Naive thymus-derived CD4-positive, alpha-beta T cell (primary cell): Measurements from ENCODE around the gene ANKRD62. TPM values are rescaled to one million over a fixed set of nuclear protein-coding genes. Genes with fewer than 3 reads are reported as not detected.

Experiments used
- ATAC-seq: fragments of 150-1000 bp; cut with Tn5 transposase; 2 replicates; pipeline ENCODE4 v1.10.0; 2021; ENCODE audit warnings: mild to moderate bottlenecking, moderate library complexity
- CTCF ChIA-PET: fragments of 350-600 bp; sonication (Branson Sonifier 250); formaldehyde crosslinking; loops from one replicate; lab custom pipeline; 2021; ENCODE audit warnings: antibody characterized with exemption; lab: Charles Lee
- POLR2A ChIA-PET: fragments of 350-600 bp; sonication (Branson Sonifier 250); formaldehyde crosslinking; loops from one replicate; lab custom pipeline; 2021; ENCODE audit warnings: antibody characterized with exemption, inconsistent platforms; lab: Charles Lee
- DNase-seq, 9 donors: peaks; one replicate each; pipeline versions ENCODE4 v3.0.0 to v3.0.0-alpha.2; 2020 to 2022; ENCODE audit warnings: mixed read lengths in 1 of 9
- H3K27ac ChIP-seq: one replicate; pipeline ENCODE4 v1.7.0; 2013; ENCODE audit warnings: mild to moderate bottlenecking, low read depth, low read length, moderate library complexity
- H3K27me3 ChIP-seq, 2 donors: one replicate each; pipeline ENCODE4 v1.7.0; 2013; ENCODE audit warnings: low read length in 2 of 2, mild to moderate bottlenecking in 2 of 2, moderate library complexity in 2 of 2; ENCODE audit not compliant: control insufficient read depth in 2 of 2, insufficient read depth in 2 of 2
- H3K36me3 ChIP-seq, 3 experiments: 1 replicate in 2 of 3; 2 replicates in 1 of 3; pipeline ENCODE4 v1.7.0; 2013; ENCODE audit warnings: low read length in 3 of 3, mild to moderate bottlenecking in 3 of 3, moderate library complexity in 1 of 3; ENCODE audit not compliant: insufficient read depth in 3 of 3, control insufficient read depth in 2 of 3
- H3K4me1 ChIP-seq, 2 donors: one replicate each; pipeline ENCODE4 v1.7.0; 2013; ENCODE audit warnings: low read length in 2 of 2, mild to moderate bottlenecking in 2 of 2, moderate library complexity in 1 of 2; ENCODE audit not compliant: control insufficient read depth in 2 of 2, insufficient read depth in 2 of 2
- H3K4me3 ChIP-seq: 2 replicates; pipeline ENCODE4 v1.7.0; 2013; ENCODE audit warnings: mild to moderate bottlenecking, low read length
- H3K9me3 ChIP-seq, 3 experiments: 1 replicate in 2 of 3; 2 replicates in 1 of 3; pipeline ENCODE4 v1.7.0; 2013; ENCODE audit warnings: low read length in 3 of 3; ENCODE audit not compliant: control insufficient read depth in 2 of 3
- H3K27ac Mint-ChIP-seq, 9 donors: one replicate each; pipeline ENCODE4 v1.8.0; 2020 to 2022; ENCODE audit warnings: mixed read lengths in 9 of 9, mild to moderate bottlenecking in 8 of 9, moderate library complexity in 5 of 9, inconsistent platforms in 2 of 9
- H3K27me3 Mint-ChIP-seq, 5 donors: one replicate each; pipeline ENCODE4 v1.8.0; 2021 to 2022; ENCODE audit warnings: mixed read lengths in 5 of 5, mild to moderate bottlenecking in 1 of 5
- H3K36me3 Mint-ChIP-seq, 5 donors: one replicate each; pipeline ENCODE4 v1.8.0; 2020 to 2022; ENCODE audit warnings: mixed read lengths in 5 of 5, mild to moderate bottlenecking in 3 of 5, inconsistent platforms in 1 of 5
- H3K4me1 Mint-ChIP-seq, 7 donors: one replicate each; pipeline ENCODE4 v1.8.0; 2020 to 2022; ENCODE audit warnings: mixed read lengths in 7 of 7, mild to moderate bottlenecking in 3 of 7, inconsistent platforms in 1 of 7
- H3K4me3 Mint-ChIP-seq, 10 donors: one replicate each; pipeline ENCODE4 v1.8.0; 2020 to 2022; ENCODE audit warnings: mild to moderate bottlenecking in 10 of 10, mixed read lengths in 10 of 10, moderate library complexity in 6 of 10, inconsistent platforms in 2 of 10
- H3K9me3 Mint-ChIP-seq, 11 donors: one replicate each; pipeline ENCODE4 v1.8.0; 2020 to 2022; ENCODE audit warnings: mixed read lengths in 11 of 11, mild to moderate bottlenecking in 4 of 11, inconsistent platforms in 1 of 11, moderate library complexity in 1 of 11
- intact Hi-C, 2 donors: fragments of 100-400 bp; cut with micrococcal nuclease; formaldehyde crosslinking; loops; one replicate each; pipeline ENCODE4 v1.15.1; 2023
- polyA plus RNA-seq, 2 donors: library from polyadenylated mRNA; unstranded; fragments of 300-500 nt; fragmentation: Illumina TruSeq; gene quantifications; one replicate each; pipeline ENCODE4 v1.2.3, GENCODE V29; 2021
- total RNA-seq, 6 experiments: library from RNA in 5 of 6; stranded (reverse) in 5 of 6; gene quantifications; 1 replicate in 5 of 6; 2 replicates in 1 of 6; pipeline ENCODE4 v1.2.3 and lab custom pipeline; 2021 to 2026

ANKRD62 gene
- total and polyA plus RNA-seq, 7 experiments from 2014 or later, result not detected

- H3K36me3 Mint-ChIP-seq, result no peaks in the 10 kb centered on the region
- POLR2A ChIA-PET, result interaction anchor here (0.5 kb wide), 1 partner anchor 230 kb away, joined by 4 read pairs; no protein-coding TSS in a partner anchor
- H3K4me3 ChIP-seq, result no peak overlapping the region
Measured at GRCh38 chr18:12049978-12050811, 43.4 kb upstream of the ANKRD62 start.

DNA sequence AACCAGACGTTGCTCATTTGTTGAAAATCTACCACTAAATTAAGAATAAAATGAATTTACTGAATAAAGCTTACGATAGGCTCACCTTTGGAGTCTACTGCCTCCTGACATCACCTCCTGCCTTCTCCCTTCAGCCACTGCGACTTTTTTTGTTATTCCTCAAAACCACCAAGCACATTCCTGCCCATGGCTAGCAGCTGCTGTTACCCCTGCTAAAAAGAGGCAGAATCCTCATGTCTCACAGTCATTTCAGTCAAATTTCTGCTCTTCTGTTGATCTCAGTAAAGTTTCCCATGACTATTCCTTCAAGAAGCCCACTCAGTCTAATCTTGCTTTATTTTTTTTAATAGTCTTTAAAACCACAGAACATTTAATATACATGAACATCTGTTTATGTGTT lies 40.8 kb upstream of the ANKRD62 start:
- ChIA-PET POLR2A (no interaction called here), CTCF (no interaction called here)
- Mint-ChIP-seq H3K4me3 (no peak overlapping the region), H3K9me3 (no peaks in the 10 kb centered on the region), H3K4me1 (peaks cover 0 to 11% (median 0%) of the 10 kb centered on the region in 7 donors), H3K36me3 (no peaks in the 10 kb centered on the region), H3K27ac (no peak overlapping the region), H3K27me3 (peaks cover 0 to 27% (median 4%) of the 10 kb centered on the region in 5 donors)
- H3K9me3 ChIP-seq, result no peaks in the 10 kb centered on the region
- DNase-seq (no peak), ATAC-seq (no peak)
- no peaks in the 10 kb centered on the region for H3K36me3 ChIP-seq
- no peaks in the 10 kb centered on the region for H3K27me3 ChIP-seq
- H3K27ac ChIP-seq, result no peak overlapping the region
- no peak overlapping the region for H3K4me3 ChIP-seq
- intact Hi-C loops, result no loop called here
- no peaks in the 10 kb centered on the region for H3K4me1 ChIP-seq

More at GRCh38 chr18:12049978-12050811, 43.4 kb upstream of the ANKRD62 start:
- no peaks in the 10 kb centered on the region for H3K9me3 Mint-ChIP-seq
- intact Hi-C loops, result no loop called here
- no peak overlapping the region for H3K4me3 Mint-ChIP-seq
- no peak overlapping the region for H3K27ac Mint-ChIP-seq
- H3K4me1 ChIP-seq, result no peaks in the 10 kb centered on the region
- H3K36me3 ChIP-seq, result no peaks in the 10 kb centered on the region
- H3K9me3 ChIP-seq, result no peaks in the 10 kb centered on the region
- CTCF ChIA-PET, result interaction anchor here (1.1 kb wide), 1 partner anchor 12 kb away, joined by 4 read pairs; no protein-coding TSS in a partner anchor
- no peaks in the 10 kb centered on the region for H3K27me3 ChIP-seq
- H3K4me1 Mint-ChIP-seq, result peaks cover 0 to 11% (median 0%) of the 10 kb centered on the region in 7 donors
- H3K27me3 Mint-ChIP-seq, result peaks cover 0 to 27% (median 4%) of the 10 kb centered on the region in 5 donors
- ATAC-seq (peak; percentile 47), DNase-seq (no peak)
- H3K27ac ChIP-seq, result no peak overlapping the region

GRCh38 chr18:12053289-12053688 lies 40.4 kb upstream of the ANKRD62 start:
- POLR2A ChIA-PET, result no interaction called here
- peaks cover 0 to 27% (median 4%) of the 10 kb centered on the region in 5 donors for H3K27me3 Mint-ChIP-seq
- H3K9me3 ChIP-seq, result no peaks in the 10 kb centered on the region

DNA sequence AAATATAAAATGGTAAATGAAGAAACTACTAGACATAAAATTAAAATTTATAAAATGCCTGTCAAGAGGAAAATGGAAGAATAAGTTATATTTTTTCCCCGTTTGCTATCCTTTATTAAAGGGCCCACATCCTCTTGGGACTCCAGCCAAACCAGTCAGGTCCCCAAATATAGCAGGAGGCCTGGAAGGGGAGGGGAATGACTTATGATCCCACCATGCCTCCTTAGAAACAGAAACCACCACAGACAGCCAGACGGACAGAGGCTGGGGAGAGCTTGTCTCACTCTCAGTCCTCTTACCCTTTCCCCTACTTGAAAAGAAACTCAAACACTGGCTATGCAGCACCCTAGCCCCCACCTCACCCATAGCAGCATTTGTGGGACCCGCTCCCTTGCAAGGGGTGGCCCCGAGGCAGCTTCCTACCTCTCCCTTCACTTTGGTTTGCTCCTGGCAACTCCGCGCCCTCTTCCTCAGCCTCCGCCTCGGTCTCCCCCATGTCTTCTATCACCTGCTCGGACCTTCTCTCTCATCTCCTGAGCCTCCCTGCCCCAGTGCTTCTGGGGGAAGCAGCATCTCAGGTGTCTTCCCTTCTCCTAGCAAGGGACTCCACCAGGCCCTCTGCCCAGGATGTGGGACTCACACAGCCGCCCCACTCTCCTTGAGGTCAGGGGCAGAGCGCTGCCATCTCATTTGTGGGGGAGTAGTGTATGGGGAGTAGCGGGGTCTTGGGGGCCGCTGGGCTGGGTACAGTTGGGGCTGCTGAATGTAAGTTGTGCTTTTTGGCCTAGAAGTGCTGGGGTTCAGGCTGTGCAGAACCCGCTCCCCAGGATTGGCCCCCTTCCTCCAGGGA lies 37.4 kb upstream of the ANKRD62 start:
- peaks cover 0 to 23% (median 4%) of the 10 kb centered on the region in 5 donors for H3K27me3 Mint-ChIP-seq
- H3K27ac Mint-ChIP-seq, result no peak overlapping the region
- ChIA-PET CTCF (no interaction called here), POLR2A (no interaction called here)
- H3K9me3 ChIP-seq, result no peaks in the 10 kb centered on the region
- H3K27ac ChIP-seq, result no peak overlapping the region
- H3K4me3 Mint-ChIP-seq, result no peak overlapping the region
- H3K36me3 Mint-ChIP-seq, result no peaks in the 10 kb centered on the region
- DNase-seq, result no peak
- peaks cover 0 to 1% (median 0%) of the 10 kb centered on the region in 11 donors for H3K9me3 Mint-ChIP-seq
- no peak overlapping the region for H3K4me3 ChIP-seq
- no peaks in the 10 kb centered on the region for H3K27me3 ChIP-seq
- peaks cover 0 to 3% (median 0%) of the 10 kb centered on the region in 7 donors for H3K4me1 Mint-ChIP-seq
- no peaks in the 10 kb centered on the region for H3K4me1 ChIP-seq
- ATAC-seq, result no peak
- intact Hi-C loops, result no loop called here
- no peaks in the 10 kb centered on the region for H3K36me3 ChIP-seq

More at GRCh38 chr18:12053289-12053688, 40.4 kb upstream of the ANKRD62 start:
- Histone ChIP-seq H3K4me3 (no peak overlapping the region), H3K36me3 (no peaks in the 10 kb centered on the region), H3K4me1 (no peaks in the 10 kb centered on the region), H3K27me3 (no peaks in the 10 kb centered on the region), H3K27ac (no peak overlapping the region)
- DNase-seq, result no peak
- no peak for ATAC-seq
- Mint-ChIP-seq H3K36me3 (no peaks in the 10 kb centered on the region), H3K9me3 (no peaks in the 10 kb centered on the region), H3K4me1 (peaks cover 0 to 9% (median 0%) of the 10 kb centered on the region in 7 donors), H3K27ac (no peak overlapping the region), H3K4me3 (no peak overlapping the region)
- CTCF ChIA-PET, result no interaction called here
- intact Hi-C loops, result no loop called here

DNA sequence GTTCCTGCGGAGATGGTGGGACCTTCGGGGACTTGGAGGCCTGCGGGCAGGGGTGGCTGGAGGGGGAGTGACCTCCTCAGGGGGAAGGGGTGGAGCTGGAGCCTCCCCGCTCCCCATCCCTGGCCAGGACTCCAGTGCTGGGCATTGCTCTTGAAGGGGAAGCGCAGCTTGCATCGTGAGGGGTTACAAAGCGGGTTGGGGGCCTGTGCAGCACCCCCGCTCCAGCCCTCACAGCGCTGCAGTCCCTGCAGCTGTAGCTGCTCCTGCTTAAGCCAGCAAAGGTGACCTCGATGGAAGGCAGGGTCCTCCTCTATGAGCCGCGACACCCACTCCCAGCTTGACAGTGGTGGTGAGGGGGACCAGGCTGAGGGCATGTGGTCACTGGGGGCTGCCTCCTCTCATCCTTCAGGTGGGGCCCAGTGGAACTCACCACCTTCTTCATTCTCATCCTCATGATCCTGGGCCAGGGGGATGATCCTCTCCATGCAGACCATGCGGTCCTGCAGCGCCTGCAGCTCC lies 36.7 kb upstream of the ANKRD62 start:
- no peak for ATAC-seq
- Histone ChIP-seq H3K4me1 (no peaks in the 10 kb centered on the region), H3K4me3 (no peak overlapping the region), H3K27me3 (no peaks in the 10 kb centered on the region), H3K36me3 (no peaks in the 10 kb centered on the region), H3K9me3 (no peaks in the 10 kb centered on the region), H3K27ac (no peak overlapping the region)
- Mint-ChIP-seq H3K36me3 (no peaks in the 10 kb centered on the region), H3K27ac (no peak overlapping the region), H3K4me1 (peaks cover 0 to 1% (median 0%) of the 10 kb centered on the region in 7 donors), H3K27me3 (peaks cover 0 to 18% (median under 1%) of the 10 kb centered on the region in 5 donors), H3K9me3 (peaks cover 0 to 1% (median 0%) of the 10 kb centered on the region in 11 donors), H3K4me3 (no peak overlapping the region)
- intact Hi-C loops, result no loop called here
- POLR2A ChIA-PET, result no interaction called here
- CTCF ChIA-PET, result no interaction called here
- no peak for DNase-seq

DNA sequence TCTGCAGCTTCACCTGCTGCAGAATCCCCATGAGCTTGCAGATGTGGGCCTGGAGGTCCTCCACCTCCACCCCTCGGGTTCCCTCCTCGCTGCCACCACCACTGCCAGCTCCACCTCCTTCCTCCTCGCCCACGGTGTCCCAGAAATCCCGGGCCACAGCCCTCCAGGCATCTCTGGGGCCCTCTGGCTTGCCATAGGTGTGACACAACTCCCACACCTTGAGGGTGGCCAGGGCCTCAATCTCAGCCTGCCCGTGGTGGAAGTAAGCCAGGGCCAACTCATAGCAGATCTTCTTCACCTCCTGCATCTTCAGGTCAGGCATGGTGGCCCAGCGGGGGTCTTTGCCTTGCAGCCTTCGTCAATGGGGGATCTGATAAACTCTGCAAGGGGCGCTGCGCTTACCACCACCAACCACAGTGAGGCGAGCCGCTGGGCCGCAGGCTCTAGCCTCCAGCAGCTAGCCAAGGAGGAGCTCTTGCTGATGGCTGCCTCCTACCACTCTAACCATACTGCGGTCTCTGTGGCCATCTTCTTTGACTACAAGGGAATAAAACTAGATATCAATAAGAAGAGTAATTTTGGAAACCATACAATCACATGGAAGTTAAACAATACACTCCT lies 36.1 kb upstream of the ANKRD62 start:
- H3K4me3 ChIP-seq, result no peak overlapping the region
- H3K36me3 ChIP-seq, result no peaks in the 10 kb centered on the region
- no peak overlapping the region for H3K27ac Mint-ChIP-seq
- no peaks in the 10 kb centered on the region for H3K9me3 ChIP-seq
- H3K4me1 ChIP-seq, result no peaks in the 10 kb centered on the region
- peaks cover 0 to 1% (median 0%) of the 10 kb centered on the region in 11 donors for H3K9me3 Mint-ChIP-seq
- H3K4me1 Mint-ChIP-seq, result peaks cover 0 to 1% (median 0%) of the 10 kb centered on the region in 7 donors
- CTCF ChIA-PET, result no interaction called here
- H3K27me3 ChIP-seq, result no peaks in the 10 kb centered on the region
- POLR2A ChIA-PET, result no interaction called here
- DNase-seq, result no peak
- H3K27ac ChIP-seq, result no peak overlapping the region
- intact Hi-C loops, result no loop called here
- no peak for ATAC-seq
- peaks cover 0 to 14% (median 0%) of the 10 kb centered on the region in 5 donors for H3K27me3 Mint-ChIP-seq
- no peaks in the 10 kb centered on the region for H3K36me3 Mint-ChIP-seq
- H3K4me3 Mint-ChIP-seq, result no peak overlapping the region
